ENCODE data around the gene YPEL2.

The YPEL2 gene

DNA sequence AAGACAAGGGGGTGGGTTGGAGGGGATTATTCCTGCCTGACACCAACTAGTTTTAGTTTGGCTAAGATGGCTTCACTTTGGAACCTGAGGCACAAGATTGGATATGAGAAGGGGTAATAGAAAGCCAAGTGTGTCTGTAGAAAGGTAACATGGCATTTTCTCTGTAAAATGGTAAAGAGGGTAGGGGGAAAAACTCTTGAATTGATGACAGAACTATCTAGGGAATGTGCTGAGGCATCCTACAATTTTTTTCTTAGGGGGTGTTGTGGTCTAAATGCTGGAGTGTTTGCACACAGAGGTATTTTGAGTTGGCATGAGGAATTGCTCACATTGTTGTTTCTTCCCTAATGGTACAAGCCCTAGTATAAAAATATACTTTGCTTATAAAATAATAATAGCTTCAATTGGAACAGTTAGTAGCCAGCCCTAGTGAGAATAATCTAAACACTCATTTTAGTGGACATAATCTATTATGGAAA lies 25.8 kb downstream of the YPEL2 start:
- no peak for DNase-seq

DNA sequence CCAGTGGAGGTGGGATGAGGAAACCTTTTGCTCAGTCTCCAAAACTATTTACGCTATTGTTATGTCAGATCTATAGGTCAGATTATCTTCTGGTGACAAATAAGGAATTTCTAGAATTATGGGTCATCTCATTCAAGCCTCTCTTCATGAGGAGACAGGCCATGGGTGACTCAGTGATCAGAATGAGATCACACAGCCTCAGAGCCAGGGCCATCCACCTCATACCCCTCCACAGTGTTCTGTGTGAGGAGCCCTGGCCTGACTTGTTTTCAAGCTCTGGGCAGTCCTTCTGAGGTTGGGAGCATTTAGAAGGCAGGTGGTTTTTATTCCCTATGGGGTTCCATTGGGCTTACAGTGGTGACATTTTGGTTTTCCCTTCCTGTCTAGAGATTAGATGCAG lies 26.5 kb downstream of the YPEL2 start:
- DNase-seq: no peak

DNA sequence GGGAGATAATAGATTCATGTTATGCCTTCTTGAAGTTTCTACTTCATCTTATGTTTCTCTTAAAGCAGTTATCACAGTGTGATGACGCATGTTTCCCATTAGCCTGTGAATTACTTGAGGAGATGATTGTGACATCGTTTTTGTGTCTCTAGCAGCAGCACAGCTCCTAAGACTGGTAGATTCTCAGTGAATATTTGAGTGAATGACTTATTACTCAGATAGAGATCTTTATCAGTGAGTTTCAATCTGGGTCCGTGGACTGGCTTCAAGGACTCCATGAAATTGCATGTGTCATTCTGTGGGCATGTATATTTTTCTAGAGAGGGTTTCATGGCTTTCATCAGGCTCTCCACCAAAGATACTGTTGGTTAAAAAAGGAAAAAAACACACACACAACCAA lies 29.9 kb downstream of the YPEL2 start:
- DNase-seq: no peak

DNA sequence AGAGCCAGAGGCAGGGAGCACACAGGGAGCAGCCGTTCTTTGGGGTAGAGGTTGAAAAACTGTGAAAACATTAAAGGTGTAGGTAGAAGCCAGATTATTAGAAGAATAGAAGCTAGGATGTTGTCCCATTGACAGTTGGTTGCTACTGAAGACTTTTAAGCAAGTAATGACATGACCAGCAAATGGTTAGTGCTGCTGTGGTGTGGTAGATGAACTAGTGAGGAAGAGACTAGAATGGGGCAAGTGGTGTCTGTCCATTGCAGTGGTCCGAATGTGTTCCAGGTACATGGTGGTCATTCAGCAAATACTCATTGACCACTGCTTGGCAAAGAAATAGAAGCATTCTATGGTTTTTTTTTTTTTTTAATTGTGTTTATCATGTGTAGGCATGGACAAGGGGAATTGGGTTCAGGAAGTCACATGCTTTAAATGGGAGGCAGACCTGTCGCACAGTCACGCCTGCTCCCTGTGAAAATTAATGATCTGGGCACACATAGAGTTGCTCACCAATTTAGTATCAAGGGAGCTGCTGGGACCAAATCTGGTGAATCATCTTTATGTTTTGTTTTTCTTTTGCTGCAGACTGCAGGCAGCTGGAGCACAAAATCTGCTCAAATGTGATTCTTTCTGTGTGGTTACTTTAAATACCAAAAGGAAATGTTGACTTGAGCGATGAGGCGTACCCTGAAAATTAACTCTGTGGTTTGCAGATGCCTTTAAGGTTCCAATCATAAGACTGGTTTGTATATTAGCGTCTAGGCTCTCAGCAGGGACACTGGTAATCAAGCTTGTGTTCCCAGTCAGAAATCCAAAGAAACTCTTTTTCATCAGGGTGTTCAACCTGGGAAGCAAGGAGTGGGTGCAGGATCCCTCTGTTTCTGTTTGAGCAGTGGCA lies 30.7 kb downstream of the YPEL2 start:
- peak; percentile 35 for DNase-seq

DNA sequence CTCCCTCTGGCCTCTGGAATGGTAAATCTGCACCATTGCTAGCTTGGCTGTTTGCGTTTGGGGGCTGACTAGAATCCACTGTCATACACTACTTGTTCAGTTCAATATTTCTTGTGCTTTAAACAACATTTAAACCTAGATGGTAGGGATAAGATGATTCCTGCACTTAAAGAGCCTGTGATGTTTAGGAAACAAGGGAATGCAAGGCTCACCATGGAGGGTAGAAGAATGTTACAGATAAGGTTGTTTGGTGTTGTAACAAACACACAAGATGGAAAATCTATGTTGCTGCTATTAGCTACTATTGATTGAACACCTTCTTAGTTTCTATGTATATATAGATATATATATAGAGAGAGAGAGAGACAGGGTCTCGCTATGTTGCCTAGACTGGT lies 31.4 kb downstream of the YPEL2 start:
- DNase-seq: no peak

DNA sequence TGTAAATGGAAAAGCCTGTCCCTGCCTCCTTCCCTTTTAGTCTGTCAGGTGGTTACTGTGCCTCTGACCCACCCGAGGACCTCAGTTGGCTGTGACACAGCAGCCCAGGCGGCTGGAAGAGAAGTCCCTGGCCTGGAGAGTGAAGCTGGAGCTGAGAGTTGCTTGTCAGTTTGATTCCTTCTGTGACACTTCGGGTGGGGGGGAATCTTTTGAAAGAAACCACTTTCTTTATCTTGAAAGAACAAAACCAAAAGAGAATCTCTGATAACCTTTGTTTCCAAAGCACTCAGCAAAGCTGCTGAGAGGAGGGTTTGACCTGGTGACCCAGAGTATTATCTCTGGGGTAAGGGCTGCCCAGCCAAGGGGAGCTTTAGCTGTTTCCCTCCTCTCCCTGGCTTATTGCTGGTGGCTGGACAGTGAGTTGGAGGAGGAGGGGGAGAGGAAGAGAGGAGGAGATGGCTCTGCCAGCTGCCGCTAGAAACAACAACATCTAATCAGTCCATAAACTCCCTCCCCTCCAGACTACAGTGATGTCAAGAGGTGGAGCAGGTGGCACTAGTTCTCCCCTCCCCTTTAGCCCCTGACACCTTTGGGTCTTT lies 34.0 kb downstream of the YPEL2 start:
- DNase-seq: peak; percentile 32

DNA sequence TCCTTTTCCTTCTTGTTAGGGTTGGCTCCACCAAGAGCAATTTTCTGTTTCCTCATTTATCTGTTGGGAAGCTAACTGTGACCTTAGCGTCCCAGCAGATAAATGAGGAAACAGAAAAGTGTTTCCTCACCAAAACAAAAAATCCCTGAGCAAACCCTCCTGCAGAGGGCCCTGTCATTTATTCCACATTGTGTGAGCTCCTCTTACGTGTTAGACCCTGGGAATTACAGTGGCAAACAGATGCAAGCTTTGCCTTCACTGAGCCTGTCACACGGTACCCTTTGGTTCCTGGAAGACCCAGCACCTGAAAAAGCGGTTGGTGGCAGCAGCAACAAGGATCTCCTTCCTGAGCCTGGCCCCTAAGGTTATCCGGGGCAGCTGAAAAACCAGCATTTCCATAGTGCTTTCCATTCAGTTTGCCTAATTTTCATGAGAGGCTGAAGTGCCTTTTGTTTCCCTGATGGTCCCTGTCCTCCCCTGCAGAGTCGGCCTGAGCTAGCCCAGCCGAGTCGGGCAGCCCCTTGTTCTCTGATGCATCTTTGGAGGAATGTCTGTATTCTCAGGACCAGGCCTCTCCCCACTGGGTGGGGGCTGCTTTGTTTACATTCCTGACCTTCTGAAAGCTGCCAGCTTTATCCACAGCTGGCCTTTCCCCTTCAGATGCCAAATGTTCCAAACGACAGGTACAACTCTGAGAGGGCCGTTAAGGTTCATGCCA lies 34.7 kb downstream of the YPEL2 start:
- peak; percentile 46 for DNase-seq

DNA sequence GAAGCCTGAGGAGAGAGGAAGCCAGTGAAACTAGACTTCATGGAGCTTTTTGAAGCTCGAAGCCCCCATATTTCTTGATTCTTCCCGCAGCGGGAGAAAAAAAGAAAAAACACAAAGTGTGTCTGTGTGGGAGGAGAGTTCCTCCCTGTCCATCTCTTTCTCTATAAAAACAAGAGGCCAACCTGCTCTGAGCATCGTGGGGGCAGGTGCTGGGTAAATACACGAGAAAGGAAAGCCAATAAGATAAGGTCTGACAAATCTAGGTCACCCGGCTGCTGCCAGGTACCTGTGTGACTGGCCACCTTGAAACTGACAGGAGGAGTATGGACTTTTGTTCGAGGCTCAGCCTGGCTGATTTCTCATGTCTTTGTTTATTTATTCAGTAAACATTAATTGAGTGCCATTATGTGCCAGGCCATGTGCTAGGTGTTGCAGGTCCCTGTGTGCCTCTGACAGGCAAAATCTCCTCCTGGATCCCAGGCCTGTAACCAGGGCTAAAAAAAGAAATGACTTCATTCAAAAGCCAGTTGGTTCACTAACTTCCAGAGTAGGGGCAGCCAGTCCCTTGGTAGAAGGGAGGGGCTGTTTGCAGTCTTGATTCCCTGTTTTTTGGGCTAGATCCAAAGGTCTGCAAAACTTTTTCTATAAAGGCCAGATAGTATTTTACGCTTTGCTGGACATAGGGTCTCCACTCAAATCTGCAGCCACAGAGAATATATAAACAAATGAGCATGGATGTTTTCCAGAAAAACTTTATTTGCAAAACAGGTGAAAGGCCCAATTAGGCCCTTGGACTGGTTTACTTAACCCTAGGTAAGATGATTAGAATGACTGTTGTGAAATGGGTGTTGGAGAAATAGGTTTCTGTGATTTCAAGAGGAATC lies 35.6 kb downstream of the YPEL2 start:
- DNase-seq: peak; percentile 60

DNA sequence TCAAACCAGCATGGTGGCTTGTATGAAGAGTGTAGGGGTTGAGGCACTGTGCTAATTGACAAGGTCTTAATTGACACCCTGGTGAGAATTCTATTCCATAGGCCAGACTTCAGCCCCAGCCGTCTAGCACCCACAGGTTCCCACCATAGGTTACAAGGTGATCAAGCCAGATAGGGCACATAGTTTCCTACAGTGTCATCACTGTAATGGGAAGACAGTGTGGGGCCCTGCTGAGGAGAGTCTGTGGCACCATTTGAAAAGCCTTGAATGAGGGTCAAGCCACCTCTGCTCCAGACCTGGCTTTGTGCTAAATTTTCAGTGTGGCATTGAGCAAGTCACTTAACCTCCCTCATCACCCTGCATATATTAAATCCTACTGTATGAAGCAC lies 36.2 kb downstream of the YPEL2 start:
- no peak for DNase-seq

DNA sequence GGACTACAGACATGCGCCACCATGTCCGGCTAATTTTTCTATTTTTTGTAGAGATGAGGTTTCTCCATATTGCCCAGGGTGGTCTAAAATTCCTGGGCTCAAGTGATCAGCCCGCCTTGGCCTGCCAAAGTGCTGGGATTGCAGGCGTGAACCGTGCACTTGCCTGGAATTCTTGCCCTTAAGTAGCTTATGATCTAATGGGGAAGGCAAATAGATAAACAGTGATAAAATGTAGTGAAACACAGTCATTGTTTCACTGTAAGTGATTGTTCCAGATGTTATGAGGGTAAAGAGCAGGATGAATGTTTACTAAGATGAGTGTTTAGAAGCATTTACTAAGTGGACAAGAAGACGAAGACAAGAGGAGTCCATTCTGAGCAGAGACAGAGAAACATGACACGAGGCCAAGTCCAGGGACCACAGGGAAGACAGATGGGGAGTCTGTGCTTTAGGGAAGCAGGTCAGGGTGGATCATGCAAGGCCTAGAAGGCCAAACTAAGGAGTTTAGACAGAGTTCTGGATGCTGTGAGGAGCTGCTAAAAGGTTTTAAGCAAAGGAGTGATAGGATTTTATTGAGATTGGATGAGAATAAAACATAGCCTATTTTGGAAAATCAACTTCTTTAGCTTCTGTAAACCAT lies 36.9 kb downstream of the YPEL2 start:
- no peak for DNase-seq

DNA sequence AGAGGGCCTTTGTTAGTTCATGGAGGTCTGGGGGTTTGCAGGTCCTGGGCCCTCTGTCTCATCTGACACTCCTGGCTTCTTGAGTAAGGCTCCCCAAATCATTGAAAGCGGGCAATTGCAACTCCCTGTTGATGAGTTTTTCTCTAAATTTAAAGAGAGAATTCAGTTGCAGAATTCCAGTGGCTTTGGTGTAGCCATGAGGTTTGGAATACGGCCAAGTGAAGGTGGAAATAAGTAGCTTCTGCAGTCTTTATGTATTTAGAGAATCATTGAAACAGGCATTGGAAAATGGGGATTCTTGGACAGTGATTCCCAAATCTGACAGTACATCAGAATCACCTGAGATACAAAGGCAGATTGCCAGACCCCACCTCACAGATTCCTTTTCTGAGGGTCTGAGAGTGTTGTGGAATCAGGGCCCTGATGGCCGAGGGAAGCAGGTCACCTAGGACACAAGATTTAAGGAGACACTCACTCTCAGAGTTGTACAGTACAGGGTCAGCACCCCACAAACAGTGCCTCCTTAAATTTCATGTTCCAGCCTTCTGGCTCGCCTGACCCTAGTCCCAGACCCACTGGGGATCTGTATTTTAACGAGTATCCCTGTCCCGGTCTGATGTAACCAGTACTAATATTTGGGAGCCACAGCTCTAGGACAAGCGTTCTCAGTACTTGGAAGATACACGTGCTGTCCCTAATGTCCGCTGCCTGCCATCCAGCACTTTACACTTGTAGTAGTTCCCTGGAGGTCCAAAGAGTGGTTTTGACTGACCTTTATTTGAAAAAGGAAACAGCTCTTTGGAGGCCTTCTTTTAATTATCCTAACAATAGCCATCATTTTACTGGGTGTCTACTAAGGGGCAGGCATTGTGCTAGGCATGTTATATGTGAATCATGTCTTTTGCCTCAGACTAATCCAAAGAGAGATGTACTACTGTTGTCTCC lies 37.8 kb downstream of the YPEL2 start:
- DNase-seq: no peak

DNA sequence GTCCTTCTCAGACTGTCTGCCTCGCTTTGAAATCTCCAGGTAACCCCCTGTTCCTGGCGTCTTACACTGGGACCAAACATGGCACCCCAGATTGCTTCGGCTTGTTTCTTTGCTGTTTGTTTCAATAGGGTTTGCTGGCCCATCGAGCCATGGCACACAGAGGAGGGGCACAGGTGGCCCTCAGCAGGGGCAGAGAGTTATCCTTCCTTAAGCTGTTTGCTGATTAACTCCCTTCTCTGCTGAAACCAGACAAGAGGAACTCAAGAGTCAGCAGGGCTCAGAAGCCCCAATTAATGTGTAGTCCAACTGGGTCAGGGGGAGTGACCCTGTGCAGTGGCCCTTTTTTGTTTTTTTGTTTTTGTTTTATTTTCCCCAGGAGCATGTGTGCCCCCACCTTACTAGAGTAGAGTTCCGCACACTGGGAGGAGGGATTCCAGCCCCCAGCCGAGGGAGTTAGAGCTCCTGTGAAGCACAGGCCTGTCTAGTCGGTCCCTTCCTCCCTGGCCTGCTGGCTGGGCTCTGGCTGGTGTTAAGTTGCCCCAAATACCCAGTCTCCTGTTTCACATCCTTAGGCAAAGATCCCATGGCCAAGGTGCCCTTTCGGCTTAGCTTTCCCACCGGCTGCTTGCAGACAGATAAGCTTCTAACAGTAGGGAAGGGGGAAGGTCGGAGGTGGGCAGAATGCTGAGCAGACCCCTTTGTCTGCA lies 39.3 kb downstream of the YPEL2 start:
- no peak for DNase-seq

DNA sequence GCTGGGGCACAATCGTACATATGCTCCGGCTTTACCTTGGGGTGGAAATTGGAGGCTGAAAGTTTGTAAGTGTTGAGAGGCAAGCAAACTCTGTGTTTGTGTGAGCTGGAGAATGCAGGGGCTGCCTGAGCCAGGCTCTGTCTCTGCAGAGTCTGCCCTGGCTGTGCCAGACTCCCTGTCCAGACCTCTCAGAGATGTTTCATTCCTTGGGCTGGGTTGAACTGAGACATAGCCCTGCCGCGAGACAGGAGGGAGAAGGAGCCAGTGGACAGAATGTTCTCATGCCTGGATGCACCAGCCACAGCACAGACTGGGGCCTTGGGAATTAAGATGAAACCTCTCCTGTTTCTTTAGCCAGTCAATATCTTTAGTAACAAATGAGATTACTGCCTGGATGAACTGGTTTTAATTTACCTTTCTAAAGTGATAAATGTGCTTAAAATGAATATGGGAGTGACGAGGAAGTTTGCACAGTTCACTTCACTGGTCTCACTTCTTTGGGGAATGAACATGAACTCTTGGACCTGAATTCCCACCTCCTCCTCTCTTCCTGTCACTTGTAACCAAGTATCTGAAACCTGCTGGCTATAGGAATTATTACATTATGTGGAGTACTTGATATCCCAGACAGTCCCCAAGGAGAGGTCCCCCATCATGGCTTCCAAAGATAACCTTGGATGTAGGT lies 40.1 kb downstream of the YPEL2 start:
- DNase-seq: no peak

DNA sequence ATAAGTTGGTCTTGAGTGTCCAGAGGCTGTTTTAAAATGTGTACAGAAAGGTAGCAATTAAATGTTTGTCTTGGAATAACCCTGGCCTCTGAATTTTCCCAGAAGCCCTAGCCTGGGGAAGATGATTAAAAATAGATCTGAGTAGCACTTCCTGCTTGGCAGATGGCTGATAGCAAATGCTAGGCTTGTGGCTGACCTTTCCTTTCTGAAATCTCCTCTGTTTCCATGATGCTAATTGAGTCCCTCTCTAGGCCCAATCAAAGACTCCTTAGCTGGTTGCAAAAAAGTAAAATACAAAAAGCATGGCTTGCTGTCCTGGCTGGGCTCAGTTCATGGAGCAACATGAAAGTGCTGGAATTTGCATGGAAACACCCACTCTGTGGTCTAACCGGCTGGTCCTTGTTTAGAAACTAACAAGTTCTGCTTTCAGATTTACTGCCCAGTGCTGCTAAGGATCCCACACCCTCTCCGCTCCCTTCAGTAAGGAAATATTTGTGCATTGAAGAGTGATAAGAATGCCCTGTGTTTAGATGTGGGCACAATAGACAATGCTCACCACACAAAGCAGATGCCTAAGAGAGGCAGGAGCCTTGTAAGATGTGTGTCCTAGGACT lies 40.8 kb downstream of the YPEL2 start:
- DNase-seq: no peak

DNA sequence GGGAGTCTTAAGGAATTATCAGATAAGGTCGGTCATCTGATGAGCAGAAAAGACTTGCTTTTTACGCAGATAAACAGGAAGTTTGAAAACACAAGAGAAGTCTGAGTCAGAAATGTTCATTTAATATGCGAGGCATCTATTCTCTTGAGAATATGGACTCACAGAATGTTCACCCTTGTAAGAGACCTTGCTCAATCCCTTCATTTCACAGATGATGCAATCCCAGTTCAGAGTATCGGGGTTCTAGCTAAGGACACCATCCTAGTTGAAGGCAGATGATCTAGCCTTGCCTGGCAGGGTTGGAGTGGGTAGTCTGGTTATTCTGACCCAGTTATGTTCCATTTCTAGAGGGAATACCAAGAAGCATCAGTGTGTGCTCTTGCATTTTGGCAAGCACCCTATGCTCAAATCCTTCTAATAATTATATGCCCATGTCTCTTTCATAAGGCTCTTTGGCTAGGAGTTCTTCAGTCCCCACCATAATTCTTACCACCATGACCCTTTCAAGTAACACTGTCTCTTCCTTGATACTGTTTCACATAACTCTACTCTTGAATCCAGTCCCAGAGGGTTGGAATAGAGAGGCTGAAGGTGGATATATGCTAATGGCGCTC lies 42.5 kb downstream of the YPEL2 start:
- DNase-seq: no peak

DNA sequence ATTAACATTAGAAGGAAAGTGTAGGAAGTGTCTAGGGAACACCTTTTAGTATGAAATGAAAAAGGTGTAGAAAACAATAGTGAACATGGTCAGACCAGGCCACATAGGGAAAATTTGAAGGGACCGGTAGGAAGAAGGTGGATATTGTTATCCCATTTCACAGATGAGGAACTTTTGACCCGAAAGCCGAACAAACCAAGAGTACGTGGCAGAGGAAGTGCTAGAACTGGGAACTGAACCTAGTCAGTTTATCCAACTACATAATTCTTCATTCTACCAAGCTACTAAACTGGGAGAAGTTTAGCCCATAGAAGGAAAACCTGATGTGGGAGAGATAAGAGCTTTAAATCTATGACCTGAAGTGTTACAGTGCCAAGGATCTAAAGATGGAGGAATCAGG lies 43.2 kb downstream of the YPEL2 start:
- no peak for DNase-seq

DNA sequence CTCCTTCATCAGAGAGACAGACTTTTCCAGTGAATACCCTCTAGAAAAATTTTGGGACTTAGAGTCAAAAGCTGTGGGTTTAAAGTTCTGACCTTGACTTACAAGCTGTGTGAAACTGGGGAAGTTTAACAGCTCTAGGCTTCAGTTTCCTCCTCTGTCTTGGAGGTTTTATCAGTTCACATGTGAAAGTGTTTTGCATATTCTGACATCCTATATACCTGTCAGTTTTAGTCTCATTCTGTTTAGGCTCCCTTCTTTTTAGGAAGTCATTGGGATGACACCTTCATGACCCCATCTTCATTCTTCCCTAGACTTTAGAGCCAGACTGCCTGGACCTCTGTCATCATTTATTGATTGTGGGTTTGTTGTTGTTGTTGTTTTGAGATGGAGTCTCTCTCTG lies 44.4 kb downstream of the YPEL2 start:
- no peak for DNase-seq

DNA sequence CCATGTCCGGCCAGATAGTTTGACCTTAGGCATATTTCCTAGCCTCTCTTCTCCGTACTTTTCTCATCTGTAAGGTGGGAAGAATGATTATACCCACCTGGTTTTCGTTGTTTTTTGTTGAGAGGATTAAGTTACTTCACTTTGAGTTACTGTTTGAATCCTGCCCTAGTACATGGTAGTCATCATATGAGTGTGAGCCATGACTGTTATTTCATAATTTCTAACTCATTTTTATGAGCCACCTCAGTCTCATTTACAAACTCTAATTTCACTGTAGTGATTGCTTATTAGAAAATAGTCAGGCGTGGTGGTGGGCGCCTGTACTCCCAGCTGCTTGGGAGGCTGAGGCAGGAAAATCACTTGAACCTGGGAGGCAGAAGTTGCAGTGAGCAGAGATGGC lies 45.1 kb downstream of the YPEL2 start:
- no peak for DNase-seq

DNA sequence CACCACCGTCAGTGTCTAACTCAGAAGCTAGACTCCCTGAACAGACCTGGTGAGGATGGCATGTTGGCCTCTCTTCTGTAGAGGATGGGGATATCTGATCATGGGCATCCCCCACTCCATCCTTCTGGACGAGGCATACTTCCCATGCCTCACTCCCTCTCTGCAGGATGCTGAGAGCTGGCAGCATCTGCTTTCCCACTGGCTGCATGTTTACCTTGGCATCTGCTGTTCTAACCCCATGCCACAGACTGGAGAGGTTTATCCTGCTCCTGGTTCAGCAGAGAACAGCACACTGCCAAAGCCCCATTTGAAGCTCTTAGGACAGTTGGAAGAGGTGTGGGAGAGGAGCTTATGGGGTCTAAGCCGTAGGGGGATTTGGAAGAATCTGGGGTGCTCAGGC lies 46.0 kb downstream of the YPEL2 start:
- DNase-seq: peak; percentile 94

All from NCI-H1694 treated with DMSO at 0.1 percent for 48 hours (cell line).